Measurements from ENCODE around the gene OXGR1. TPM values are rescaled to one million over a fixed set of nuclear protein-coding genes. Genes with fewer than 3 reads are reported as not detected.
A peak's percentile ranks its signal among the peaks of the same experiment; 100 is the strongest.
"Not testable (repeated sequence)": the region's sequence is repeated elsewhere in the genome, so short reads cannot be mapped to it uniquely, and the experiment has no call there.

Gene OXGR1
- total RNA-seq, 1 donor from 2014 or later, result not detected

- Histone ChIP-seq H3K9me3 (no peaks in the 10 kb centered on the region), H3K4me1 (peaks cover 0 to 3% of the 10 kb centered on the region in 2 donors), H3K27ac (peak overlapping the region in 1 of 2 donors; percentile 6), H3K4me3 (no peak overlapping the region), H3K36me3 (no peaks in the 10 kb centered on the region), H3K27me3 (no peaks in the 10 kb centered on the region)
- no peak for DNase-seq (ENCODE audit: low spot score in 2 of 2)
- intact Hi-C loops (cut with DNase I), result loop anchor here (10.0 kb wide), 1 partner anchor 778 kb away; no protein-coding TSS in a partner anchor
- TF ChIP-seq CTCF (IDR thresholded peaks at IDR 0.05), result no peak
Observed at GRCh38 chr13:97026531-97027161, 32.4 kb upstream of the OXGR1 start.

- H3K27me3 ChIP-seq; H3K4me1 ChIP-seq; DNase-seq (ENCODE audit: low spot score in 2 of 2); H3K4me3 ChIP-seq; H3K9me3 ChIP-seq; H3K27ac ChIP-seq; H3K36me3 ChIP-seq: not testable (repeated sequence)
- intact Hi-C loops (cut with DNase I), result loop anchor here (10.0 kb wide), 1 partner anchor 781 kb away; no protein-coding TSS in a partner anchor
Observed at GRCh38 chr13:97023812-97024211, 29.5 kb upstream of the OXGR1 start.

GRCh38 chr13:97023117-97023516 lies 28.8 kb upstream of the OXGR1 start:
- Histone ChIP-seq H3K4me3 (no peak overlapping the region), H3K36me3 (no peaks in the 10 kb centered on the region), H3K9me3 (no peaks in the 10 kb centered on the region), H3K27me3 (no peaks in the 10 kb centered on the region), H3K27ac (no peak overlapping the region), H3K4me1 (peaks cover 0 to 3% of the 10 kb centered on the region in 2 donors)
- no peak for TF ChIP-seq CTCF (IDR thresholded peaks at IDR 0.05)
- DNase-seq (ENCODE audit: low spot score in 2 of 2), result no peak
- intact Hi-C loops (cut with DNase I), result loop anchor here (10.0 kb wide), 1 partner anchor 782 kb away; no protein-coding TSS in a partner anchor

- H3K27ac ChIP-seq, result no peak overlapping the region
- no peak overlapping the region for H3K4me3 ChIP-seq
- no peaks in the 10 kb centered on the region for H3K4me1 ChIP-seq
- no peaks in the 10 kb centered on the region for H3K9me3 ChIP-seq
- H3K27me3 ChIP-seq, result no peaks in the 10 kb centered on the region
- intact Hi-C loops (cut with DNase I), result loop anchor here (10.0 kb wide), 1 partner anchor 784 kb away; no protein-coding TSS in a partner anchor
- no peak for TF ChIP-seq CTCF (IDR thresholded peaks at IDR 0.05)
- H3K36me3 ChIP-seq, result no peaks in the 10 kb centered on the region
- DNase-seq (ENCODE audit: low spot score in 2 of 2), result no peak
Observed at GRCh38 chr13:97021241-97021640, 27.0 kb upstream of the OXGR1 start.

GRCh38 chr13:97020689-97021240 lies 26.5 kb upstream of the OXGR1 start:
- H3K36me3 ChIP-seq, result no peaks in the 10 kb centered on the region
- intact Hi-C loops (cut with DNase I), result loop anchor here (10.0 kb wide), 1 partner anchor 784 kb away; no protein-coding TSS in a partner anchor
- no peaks in the 10 kb centered on the region for H3K9me3 ChIP-seq
- H3K27ac ChIP-seq, result no peak overlapping the region
- no peaks in the 10 kb centered on the region for H3K27me3 ChIP-seq
- TF ChIP-seq CTCF (IDR thresholded peaks at IDR 0.05), result no peak
- no peak overlapping the region for H3K4me3 ChIP-seq
- no peaks in the 10 kb centered on the region for H3K4me1 ChIP-seq
- no peak for DNase-seq (ENCODE audit: low spot score in 2 of 2)

GRCh38 chr13:97020194-97020593 lies 25.9 kb upstream of the OXGR1 start:
- H3K4me1 ChIP-seq, result no peaks in the 10 kb centered on the region
- TF ChIP-seq CTCF (IDR thresholded peaks at IDR 0.05), result no peak
- intact Hi-C loops (cut with DNase I), result loop anchor here (10.0 kb wide), 1 partner anchor 785 kb away; no protein-coding TSS in a partner anchor
- no peak for DNase-seq (ENCODE audit: low spot score in 2 of 2)
- H3K36me3 ChIP-seq, result no peaks in the 10 kb centered on the region
- no peaks in the 10 kb centered on the region for H3K27me3 ChIP-seq
- no peaks in the 10 kb centered on the region for H3K9me3 ChIP-seq
- no peak overlapping the region for H3K4me3 ChIP-seq
- no peak overlapping the region for H3K27ac ChIP-seq

Measured in ascending aorta (tissue), 2 donors.